ENCODE measurements around the gene ACAT2.
A peak's percentile ranks its signal among the peaks of the same experiment; 100 is the strongest.
"Not testable (repeated sequence)": the region's sequence is repeated elsewhere in the genome, so short reads cannot be mapped to it uniquely, and the experiment has no call there.

The ACAT2 gene

DNA sequence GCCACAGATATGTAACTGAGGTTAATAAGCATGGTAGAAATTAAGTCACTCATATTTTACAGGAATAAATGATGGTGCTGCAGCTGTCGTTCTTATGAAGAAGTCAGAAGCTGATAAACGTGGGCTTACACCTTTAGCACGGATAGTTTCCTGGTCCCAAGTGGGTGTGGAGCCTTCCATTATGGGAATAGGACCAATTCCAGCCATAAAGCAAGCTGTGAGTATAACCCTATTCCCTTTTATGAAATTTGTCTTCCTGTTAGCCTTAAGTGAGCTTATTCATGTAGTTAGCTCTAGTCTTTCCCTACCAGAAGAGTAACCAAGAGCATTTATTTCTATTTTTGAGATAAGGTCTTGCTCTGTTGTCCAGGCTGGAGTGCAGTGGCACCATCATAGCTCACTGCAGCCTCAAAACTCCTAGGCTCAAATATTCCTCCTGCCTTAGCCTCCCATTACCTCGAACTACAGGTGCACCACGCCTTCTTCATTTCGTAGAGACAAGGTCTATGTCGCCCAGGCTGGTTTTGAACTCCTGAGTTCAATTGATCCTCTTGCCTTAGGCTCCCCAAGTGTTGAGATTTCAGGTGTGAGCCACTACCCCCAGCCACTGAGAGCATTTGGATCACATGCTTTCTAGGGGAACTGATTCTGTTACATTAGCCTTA is 15.5 kb downstream of the ACAT2 start:
- no peak for DNase-seq

DNA sequence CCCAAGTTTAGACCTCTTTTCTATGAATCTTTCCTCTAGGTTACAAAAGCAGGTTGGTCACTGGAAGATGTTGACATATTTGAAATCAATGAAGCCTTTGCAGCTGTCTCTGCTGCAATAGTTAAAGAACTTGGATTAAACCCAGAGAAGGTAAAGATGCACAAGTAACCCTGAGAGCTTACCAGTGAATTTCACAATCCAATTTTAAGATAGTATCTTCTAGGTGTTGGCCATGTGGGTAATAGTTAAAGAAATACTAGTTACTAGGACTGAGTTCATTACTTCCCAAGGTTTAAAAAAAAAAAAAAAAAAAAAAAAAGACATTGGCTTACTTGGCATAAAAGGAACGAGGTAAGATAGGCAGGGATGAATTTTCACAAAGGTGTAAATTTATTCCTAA is 16.3 kb downstream of the ACAT2 start:
- no peak for DNase-seq

DNA sequence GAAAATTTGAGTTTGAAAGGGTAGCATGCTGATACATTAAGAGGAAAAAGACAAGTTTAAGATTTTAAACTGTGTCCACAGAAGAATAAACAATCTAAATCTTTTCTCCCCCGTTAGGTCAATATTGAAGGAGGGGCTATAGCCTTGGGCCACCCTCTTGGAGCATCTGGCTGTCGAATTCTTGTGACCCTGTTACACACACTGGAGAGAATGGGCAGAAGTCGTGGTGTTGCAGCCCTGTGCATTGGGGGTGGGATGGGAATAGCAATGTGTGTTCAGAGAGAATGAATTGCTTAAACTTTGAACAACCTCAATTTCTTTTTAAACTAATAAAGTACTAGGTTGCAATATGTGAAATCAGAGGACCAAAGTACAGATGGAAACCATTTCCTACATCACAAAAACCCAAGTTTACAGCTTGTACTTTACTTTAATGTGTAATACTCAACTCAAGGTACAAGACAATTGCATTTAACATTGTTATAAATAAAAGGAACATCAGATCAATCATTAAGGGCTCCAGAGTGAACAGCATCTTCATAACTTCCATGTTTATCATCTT is 16.8 kb downstream of the ACAT2 start:
- DNase-seq = no peak

DNA sequence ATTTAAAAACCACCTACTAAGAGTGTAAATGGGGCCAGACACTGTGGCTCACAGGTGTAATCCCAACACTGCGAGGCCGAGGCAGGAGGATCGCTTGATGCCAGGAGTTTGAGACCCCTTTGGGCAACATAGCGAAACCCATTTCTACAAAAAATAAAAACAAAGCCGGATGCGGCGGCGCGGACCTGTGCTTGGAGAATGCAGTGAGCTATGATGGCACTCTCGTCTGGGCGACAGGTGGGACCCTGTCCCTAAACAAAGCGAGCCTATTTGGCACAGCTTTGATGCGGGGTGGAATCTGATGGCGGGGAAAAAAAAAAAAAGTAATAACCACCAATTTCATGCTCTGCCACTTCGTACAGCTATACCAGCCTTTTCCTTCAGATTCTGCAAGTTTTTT is 26.4 kb downstream of the ACAT2 start:
- DNase-seq = no peak

DNA sequence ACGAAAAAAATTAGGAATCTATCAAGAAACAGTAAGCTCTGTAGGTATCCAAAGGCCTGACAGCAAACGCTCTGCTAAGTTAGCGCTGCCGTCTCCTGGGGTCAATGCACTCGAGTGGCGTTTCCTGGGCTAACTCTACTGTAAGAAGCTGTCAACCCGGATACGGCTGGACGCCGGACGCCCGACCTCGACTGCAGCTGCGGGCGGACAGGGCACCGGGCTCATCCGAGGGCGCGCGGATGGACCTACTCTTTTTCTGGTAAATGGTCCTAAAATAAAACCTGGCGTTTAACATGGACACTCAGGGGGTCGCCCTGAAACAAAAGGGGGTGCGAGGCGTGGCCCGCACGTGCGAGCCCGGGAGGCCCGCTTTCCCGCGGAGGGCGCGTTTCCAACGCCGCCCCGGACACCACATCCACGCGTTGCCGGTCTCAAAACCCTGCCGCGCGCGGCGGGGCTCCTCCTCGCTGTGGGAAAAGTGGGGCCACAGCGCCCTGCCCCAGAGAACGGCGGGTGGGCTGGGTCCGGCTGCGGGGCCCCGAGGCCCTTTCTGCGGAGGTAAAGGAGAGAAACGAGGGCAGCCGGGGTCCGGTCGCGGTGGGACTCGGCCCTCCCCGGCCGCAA is 27.0 kb downstream of the ACAT2 start:
- no peak for DNase-seq

DNA sequence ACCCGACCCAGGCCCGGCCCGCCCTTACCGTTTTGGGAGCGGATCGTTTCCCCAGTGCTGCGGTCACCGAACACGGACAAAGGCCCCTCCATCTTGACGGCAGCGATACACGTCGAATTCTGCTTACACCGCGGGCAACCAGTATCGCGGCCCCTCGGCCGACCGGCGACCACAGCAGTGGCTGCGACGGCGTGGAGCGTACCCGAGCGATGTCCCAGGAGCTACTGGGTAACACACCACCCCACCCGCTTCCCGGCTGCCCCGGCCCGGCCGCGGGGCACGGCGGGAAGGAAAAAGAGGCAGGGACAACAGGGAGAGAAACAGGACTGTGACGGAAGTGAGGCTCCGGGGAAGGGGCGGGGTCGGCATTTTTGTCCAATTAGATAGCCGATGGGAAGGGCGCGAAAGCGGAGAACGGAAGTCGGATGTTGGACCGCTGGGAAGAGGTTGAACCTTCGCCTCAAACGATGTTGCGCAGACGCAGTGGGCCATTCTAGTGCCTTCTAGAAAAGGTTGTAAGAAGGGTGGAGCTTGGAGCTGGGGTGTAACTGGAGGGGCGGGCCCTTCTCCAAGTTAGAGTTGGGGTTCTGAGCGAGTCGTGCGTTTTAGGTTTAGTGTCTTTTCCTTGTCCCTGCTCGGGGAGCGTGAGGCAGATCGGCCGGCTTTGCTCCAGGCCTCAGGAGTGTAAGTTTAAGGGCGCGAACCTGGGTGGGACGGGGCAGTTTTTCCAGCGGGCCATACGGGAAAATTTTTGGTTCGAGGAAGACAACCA is 27.7 kb downstream of the ACAT2 start, which contains the start of gene TCP1:
Gene TCP1 (minus strand): TSS at position 226 of the 772 bp plus-strand sequence. CDS start 134 bp downstream, at position 92.
- peak; percentile 98 for DNase-seq

DNA sequence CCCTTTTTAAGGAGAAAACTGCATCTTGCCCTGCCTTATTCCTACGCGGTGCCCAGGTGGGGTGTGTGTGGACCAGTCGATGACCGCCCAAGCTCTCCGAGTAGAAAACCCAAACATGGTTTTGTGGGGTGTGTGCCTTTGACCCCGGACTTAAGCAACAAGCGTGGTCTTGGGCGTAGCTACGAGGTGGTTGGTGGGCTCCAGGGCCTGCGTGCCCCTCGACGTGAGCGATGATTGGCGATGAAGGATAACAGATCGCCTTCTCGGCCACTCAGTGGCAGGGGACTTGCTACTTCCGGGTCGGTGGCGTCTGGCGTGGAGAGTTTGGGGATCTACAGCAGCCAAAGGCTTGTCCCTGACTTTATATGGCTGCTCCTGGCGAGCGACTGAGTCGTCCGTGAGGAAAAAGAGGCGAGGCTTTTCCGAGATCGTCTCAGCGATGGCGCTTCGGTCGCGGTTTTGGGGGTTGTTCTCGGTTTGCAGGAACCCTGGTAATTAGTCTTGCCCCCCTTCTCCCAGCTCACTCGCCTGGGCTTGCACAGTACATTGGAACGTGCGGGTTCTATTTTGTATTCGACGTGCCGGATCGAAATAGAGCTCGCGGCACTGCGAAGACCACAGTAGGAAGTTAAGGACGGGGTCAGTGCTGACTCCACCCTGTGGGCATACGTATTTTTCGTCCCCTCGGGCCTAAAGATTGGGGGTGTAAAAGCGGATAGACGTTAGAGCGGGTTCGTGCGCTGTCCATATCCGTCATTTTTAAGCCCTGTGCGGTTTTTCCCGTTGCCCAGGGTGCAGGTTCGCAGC is 28.5 kb downstream of the ACAT2 start, which contains the start of gene MRPL18:
Gene MRPL18 (plus strand): TSS at position 319 of the 807 bp plus-strand sequence. CDS start 121 bp downstream, at position 440.
- peak; percentile 97 for DNase-seq

DNA sequence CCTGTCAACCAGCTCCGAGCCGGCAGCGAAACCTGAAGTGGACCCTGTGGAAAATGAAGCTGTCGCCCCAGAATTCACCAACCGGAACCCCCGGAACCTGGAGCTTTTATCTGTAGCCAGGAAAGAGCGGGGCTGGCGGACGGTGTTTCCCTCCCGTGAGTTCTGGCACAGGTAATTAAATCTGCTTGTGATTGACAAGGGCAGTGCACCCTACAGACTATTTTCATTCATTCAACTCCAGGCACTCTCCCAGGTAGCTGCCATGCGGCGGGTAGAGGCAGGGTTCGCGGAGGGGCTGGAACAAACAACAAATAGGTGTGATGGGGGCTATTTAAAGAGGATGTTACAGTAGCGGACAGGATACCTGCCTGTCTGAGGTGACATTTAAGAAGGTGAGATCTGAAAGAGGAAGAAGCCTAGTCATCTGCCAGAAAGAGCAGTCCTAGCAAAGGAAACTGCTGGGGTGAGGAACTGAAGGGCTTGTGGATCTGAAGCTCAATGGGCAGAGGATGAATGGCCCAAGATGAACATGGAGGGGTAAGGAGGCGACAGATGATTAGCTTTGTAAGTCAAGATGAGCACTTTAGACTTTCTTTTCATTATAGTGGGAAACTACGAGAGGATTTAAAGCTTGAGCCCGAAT is 29.2 kb downstream of the ACAT2 start:
- DNase-seq = no peak

DNA sequence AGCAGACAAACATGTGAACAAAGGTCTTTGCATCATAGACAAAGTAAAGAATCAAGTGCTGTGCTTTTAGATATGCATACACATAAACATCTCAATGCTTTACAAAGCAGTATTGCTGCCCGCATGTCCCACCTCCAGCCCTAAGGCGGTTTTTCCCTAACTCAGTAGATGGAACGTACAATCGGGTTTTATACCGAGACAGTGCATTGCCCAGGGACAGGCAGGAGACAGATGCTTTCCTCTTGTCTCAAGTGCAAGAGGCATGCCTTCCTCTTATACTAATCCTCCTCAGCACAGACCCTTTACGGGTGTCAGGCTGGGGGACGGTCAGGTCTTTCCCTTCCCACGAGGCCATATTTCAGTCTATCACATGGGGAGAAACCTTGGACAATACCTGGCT is 33.1 kb downstream of the ACAT2 start:
- not testable (repeated sequence) for DNase-seq

DNA sequence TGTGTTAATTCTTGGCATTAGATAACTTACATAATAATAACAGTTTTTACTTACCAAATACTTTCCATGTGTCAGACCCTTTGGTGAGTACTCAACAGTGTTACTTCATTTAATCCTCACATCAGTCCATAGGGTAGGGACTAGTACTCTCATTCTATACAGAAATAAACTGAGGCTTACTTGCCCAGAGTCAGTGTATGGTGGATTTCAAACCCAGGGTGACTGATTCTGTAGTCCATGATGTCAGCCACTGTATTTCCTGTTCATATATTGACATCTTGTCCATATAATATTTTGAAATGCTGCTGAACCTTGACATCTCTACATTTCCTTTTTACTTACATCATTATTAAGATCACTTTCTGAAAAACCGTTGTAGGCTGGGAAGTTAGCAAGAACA is 35.7 kb downstream of the ACAT2 start:
- no peak for DNase-seq

DNA sequence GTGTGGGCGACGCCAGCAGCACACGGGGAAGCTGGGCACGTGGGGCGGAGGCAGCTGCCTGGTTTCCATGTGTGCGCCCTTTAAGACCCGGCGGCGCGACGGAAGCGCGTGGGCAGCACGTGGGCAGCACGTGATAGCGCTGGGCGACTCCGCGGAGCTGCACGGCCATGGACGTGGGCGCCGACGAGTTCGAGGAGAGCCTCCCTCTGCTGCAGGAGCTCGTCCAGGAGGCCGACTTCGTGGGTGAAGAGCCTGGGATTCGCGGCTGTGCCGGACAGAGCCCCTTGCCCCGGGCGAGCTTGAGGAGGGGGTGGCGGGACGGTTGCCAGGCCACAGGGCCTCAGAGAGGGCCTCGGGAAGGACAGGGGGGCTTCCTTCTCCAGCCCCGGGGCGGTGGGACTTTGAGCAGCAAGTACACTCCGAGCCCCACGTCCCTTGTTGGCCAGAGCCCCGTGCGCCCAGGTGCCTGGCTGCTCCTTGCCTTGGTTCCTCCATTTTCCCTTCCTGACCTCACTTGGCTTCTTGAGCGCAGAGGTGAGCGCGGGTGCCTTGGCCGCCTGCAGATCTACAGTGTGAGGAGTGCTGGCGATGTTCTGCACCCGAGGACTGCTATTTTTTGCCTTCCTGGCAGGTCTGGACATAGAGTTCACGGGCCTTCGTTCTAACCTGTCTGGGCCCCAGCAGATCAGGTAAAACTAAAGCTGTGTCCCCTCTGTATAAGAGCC is 38.5 kb downstream of the ACAT2 start, which contains the start of gene PNLDC1:
Gene PNLDC1 (plus strand): TSS at position 136 of the 725 bp plus-strand sequence. CDS start 32 bp downstream, at position 168.
- DNase-seq = no peak

DNA sequence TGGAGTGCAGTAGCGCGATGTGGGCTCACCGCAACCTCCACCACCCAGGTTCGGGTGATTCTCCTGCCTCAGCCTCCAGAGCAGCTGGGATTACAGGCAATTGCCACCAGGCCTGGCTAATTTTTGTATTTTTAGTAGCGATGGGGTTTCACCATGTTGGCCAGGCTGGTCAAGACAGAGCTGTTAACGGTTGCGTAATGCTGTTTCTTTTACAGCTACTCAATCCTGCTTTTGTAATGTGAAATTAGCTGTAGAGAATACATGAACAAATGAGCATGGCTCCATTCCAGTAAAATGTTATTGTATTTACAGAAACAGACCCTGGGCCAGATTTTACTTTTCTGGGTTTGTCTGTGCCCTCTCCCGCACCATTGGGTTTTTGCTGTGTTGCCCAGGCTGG is 40.1 kb downstream of the ACAT2 start:
- DNase-seq = no peak

DNA sequence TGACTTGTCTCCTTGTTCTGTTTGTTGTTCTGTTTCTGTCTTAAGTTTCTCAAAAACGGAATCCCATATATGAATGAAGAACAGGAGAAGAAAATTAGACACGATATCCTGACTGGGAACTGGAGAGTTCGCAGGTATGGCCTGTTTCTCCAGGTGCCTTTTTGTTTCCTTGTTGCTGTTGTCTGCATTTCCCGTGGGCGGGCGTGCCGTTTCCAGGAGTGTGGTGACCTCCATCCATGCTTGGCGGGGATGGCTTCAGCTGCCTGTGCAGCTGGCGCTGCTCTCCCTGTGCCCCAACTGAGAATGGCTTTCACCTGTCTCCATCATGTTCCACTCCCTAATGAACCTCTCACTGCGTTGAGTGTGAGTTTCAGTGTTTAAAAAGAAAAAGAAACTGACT is 42.7 kb downstream of the ACAT2 start:
- DNase-seq = no peak

DNA sequence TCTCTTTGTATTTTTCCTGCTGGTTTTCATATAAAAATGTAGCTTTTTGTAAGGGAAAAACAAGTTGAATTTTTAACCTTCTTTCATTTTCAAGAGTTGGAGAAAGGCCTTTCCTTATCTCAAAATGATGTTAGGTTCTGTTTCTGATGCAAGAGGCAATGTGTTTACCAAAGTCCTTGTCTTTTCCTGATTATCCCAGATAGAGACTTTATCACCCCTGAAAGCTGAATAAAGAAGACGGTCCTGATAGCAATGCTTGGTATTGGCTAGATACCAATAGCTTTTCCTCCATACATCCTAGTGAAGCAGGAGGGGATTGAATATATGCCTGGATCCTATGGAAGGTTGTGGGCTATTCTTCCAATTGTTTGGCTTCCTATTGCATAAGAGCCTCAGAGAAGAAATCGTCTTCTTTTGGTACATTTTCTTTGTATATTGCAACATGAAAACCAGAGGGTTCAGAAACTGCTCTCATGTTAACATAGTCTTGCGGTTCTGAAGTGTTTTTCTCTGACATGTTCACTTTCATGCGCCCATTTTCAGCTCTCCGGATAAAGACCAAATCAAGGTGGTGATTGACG is 43.7 kb downstream of the ACAT2 start:
- no peak for DNase-seq

DNA sequence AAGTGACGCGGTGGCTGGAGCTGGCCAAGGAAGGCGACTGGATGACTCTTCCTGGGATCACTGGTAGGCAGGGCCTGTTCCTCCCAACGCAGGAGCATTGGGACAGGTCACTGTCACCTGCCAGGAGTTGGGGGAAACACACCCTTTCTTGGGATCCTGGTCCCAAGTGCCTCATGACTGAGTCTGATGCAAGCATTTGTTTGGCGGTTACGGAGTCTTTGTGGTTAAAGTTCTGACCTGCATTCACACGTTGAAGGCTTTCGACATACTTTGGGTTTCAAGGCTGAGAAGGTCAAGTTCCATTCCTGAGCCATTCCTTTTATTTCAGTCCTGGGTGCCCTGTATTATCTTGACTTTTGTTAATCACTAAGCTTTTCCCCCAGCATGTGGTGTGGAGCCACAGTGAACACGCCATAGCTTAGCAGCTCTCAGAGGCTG is 44.2 kb downstream of the ACAT2 start:
- DNase-seq = no peak

DNA sequence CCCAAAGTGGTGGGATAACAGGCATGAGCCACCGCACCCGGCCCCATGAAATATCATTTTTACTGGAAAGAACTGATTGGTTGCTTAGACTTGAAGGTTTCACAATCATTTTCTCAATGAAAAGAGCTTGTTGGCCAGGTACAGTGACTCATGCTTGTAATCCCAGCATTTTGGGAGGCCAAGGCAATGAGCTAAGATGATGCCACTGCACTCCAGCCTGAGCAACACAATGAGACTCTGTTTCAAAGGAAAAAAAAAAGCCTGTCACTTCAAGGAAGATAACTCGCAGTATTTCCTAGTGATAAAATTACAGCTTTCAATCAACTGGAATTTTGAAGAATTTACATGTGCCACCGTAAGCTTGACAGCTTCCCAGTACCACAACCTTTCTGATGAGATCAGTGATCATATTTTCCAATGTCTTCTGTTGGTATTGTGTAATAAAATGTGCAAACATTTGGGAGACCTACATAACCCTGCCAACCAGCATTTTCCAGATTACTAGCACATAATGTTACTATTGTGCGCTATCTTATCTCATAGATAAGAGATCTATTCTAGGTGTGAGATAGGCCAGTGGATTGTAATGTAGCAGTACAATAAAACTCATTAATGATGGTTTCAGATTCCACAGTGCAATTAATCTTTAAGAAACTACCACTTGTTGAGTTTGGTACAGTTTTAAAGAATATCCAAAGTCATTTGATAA is 45.5 kb downstream of the ACAT2 start:
- DNase-seq = no peak

DNA sequence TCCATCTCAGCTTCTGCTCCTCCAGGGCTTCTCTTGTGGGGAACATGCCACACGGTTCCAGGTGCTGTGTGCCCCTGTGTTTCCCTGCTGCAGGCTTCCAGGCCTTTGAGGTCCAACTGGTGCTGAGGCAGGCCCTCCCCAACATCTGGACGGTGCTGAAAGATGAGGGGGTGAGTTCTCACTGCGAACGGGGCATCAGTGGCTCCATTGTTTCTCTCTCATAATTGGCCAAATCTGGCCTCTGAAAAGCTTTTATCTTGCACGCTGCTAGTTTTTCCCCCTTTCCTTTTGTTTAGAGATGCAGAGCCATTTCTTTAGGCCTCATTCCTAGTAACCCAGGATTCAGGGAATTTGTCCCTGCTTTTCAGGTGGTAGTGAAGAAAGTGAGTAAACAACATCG is 46.8 kb downstream of the ACAT2 start:
- DNase-seq = no peak

DNA sequence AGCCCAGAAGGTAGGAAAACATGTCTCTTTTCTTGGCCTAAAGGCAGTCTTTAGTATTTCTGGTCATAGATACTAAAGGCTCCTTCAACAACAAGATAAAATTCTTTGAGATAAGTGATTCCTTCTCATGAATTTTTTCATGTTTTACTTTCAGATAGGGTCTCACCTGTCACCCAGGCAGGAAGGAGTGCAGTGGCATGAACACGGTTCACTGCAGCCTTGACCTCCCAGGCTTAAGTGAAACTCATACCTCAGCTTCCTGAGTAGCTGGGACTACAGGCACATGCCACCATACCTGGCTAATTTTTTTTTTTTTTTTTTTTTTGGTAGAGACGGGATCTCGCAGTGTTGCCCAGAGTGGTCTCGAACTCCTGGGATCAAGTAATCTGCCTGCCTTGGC is 47.3 kb downstream of the ACAT2 start:
- DNase-seq = no peak

DNA sequence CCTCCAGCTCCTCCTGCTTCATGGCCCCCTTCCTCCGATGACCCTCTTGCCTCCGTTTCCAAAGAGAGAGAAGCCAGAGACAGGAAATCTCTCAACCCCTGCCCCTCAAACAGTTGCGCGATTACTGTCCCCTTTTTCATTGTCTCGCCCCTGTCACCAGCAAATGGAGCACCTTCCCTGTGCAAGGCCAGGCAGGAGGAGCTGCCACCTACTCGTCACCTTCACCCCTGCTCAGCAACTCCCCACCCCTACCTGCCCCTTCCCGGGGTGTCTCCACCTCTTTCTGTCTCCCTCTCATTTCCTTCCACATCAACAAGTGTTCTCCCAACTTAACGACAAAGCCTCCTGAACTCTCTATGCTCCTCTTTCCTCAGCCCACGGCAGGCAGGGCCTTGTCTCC is 51.9 kb downstream of the ACAT2 start:
- no peak for DNase-seq

DNA sequence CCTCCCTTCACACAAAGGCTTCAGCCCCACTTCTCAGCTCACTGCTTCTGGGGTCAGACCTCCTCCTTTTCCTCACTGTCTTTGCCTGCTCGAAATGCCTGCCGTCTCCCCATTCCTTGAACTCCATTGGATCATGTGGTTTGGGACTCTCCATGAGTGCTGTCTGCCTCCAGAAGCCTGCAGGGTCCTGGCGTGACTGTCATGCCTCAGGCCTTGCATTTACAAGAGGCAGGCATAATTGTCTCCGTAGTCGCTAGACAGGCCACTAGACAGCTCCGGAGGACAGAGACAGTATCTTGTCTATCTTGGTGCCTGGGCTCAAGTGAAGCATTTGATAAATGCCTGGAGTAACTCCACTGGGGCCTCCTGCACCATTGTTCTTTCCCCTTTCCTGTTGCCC is 53.6 kb downstream of the ACAT2 start:
- no peak for DNase-seq

All from GDM1 (cell line).